ENCODE results near the gene FNIP1.
"Not testable (repeated sequence)": the region's sequence is repeated elsewhere in the genome, so short reads cannot be mapped to it uniquely, and the experiment has no call there.

The FNIP1 gene

GRCh38 chr5:131635684-131636572, 160.9 kb downstream of the FNIP1 start:
- no peak for DNase-seq

- DNase-seq: peak; percentile 89
Observed at GRCh38 chr5:131634996-131635683, 161.7 kb downstream of the FNIP1 start, which contains the start of gene RAPGEF6. TSS of gene RAPGEF6 (minus strand) at chr5:131635229. CDS start at chr5:131635030, 199 bp downstream.

GRCh38 chr5:131634666-131634995, 162.2 kb downstream of the FNIP1 start:
- no peak for DNase-seq

- DNase-seq: no peak
Observed at GRCh38 chr5:131634238-131634637, 162.6 kb downstream of the FNIP1 start.

GRCh38 chr5:131633830-131634229, 163.0 kb downstream of the FNIP1 start:
- no peak for DNase-seq

GRCh38 chr5:131630963-131631350, 165.9 kb downstream of the FNIP1 start:
- no peak for DNase-seq

- no peak for DNase-seq
Observed at GRCh38 chr5:131630208-131630962, 166.4 kb downstream of the FNIP1 start.

- DNase-seq: no peak
Observed at GRCh38 chr5:131628990-131629389, 167.8 kb downstream of the FNIP1 start.

- no peak for DNase-seq
Observed at GRCh38 chr5:131627207-131627865, 169.5 kb downstream of the FNIP1 start.

- DNase-seq: no peak
Observed at GRCh38 chr5:131622633-131623032, 174.2 kb downstream of the FNIP1 start.

- DNase-seq: not testable (repeated sequence)
Observed at GRCh38 chr5:131621164-131621563, 175.7 kb downstream of the FNIP1 start.

- DNase-seq: no peak
Observed at GRCh38 chr5:131619102-131619501, 177.7 kb downstream of the FNIP1 start.

- no peak for DNase-seq
Observed at GRCh38 chr5:131617140-131617822, 179.5 kb downstream of the FNIP1 start.

- no peak for DNase-seq
Observed at GRCh38 chr5:131615957-131616356, 180.9 kb downstream of the FNIP1 start.

GRCh38 chr5:131613423-131613822, 183.4 kb downstream of the FNIP1 start:
- DNase-seq: no peak

GRCh38 chr5:131611064-131611381, 185.8 kb downstream of the FNIP1 start:
- DNase-seq: no peak

- no peak for DNase-seq
Observed at GRCh38 chr5:131610198-131611063, 186.4 kb downstream of the FNIP1 start.

GRCh38 chr5:131609774-131610173, 187.0 kb downstream of the FNIP1 start:
- no peak for DNase-seq

- DNase-seq: no peak
Observed at GRCh38 chr5:131608597-131608996, 188.2 kb downstream of the FNIP1 start.

- no peak for DNase-seq
Observed at GRCh38 chr5:131607903-131608540, 188.8 kb downstream of the FNIP1 start.

GRCh38 chr5:131607418-131607817, 189.4 kb downstream of the FNIP1 start:
- DNase-seq: no peak
